Measurements from ENCODE around the gene ENG. TPM values are rescaled to one million over a fixed set of nuclear protein-coding genes. Genes with fewer than 3 reads are reported as not detected.
"Not testable (repeated sequence)": the region's sequence is repeated elsewhere in the genome, so short reads cannot be mapped to it uniquely, and the experiment has no call there.

The ENG gene
- total RNA-seq, 8 experiments from 2014 or later: 0.21 to 28.1 (median 2.4) TPM

DNA sequence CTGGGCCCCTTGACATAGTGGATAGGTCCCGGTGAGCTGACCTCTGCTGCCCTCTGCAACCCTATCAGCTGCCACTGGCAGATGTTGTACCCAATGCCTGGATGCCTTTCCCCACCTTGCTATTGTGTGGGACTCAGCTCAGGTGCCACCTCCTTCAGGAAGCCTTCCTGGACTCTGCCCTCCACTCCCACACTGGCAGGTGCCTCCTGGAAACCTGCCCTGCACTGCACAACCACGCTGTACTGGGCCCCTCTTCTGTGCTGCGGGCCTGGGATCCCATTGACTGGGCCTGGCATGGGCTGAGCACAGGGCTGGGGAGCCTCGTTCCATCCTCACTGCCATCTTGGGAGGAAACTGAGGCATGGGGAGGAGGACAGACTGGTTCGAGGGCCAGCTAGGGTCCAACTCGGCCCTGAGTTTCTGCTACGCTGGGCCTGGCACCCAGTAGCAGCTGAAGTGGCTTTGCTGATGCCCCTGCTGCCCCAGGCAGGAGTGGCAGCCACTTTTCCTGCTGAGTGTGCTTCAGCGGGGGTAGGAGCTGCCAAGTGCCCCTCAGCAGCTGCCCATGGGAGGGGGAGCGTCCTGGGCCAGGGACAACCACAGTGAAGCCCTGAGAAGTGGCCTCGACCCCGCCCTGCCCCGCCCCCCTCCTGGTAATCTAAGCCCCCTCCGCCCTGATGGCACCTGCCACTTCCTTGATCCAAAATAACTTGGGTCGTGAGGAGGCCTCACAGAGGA lies 21.7 kb upstream of the ENG start:
- 58 to 100% (median 100%) methylated on average over 1 to 2 of the region's 14 CpGs; no CpG with 5 or more reads in 7 of the 10 experiments for WGBS, 10 experiments
- in situ Hi-C loops (cut with MboI; ENCODE audit: low pct_unique_long_range_greater_than_20kb in 2 of 9, low sequenced_read_pairs in 9 of 9, unreplicated experiment in 9 of 9): no loop called here
- Histone ChIP-seq H3K4me3 (no peak overlapping the region), H3K4me1 (replicated peaks in 1 of 2) (peaks cover 33 to 58% of the 10 kb centered on the region in 2 donors), H3K27ac (peak overlapping the region in 1 of 2 donors; percentile 73)
- ATAC-seq (replicated peaks in 6 of 8): no peak

DNA sequence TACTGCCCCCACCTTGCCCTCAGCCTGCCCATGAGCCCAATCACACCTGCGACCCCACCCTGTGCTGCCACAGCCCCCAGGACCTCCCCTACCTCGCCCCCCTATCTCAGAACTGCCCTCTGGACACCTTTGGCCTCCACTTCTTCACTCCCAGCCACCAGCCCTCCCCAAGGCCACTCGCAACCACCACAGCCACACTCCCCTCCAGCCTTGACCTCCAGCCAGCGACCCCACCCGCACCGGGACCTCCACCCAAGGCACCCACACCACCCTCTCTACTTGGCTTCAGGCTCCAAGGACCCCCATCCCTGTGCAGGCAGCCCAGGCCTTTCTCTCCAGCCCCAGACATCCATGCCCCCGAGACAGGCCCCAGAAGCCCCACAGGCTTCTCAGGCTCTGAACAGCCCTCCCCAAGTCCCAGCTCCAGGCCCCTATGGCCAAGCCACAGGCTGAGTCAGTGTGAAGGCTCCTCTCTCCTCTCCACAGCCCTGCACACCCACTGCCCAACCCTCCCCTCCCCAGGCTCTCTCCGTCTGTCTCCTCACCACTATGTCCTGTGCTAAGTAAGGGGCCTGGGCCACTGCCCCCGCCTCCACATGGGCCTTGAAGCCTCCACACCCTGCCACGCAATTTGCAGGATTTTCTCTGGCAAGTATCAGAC lies 21.0 kb upstream of the ENG start:
- in situ Hi-C loops (cut with MboI; ENCODE audit: low pct_unique_long_range_greater_than_20kb in 2 of 9, low sequenced_read_pairs in 9 of 9, unreplicated experiment in 9 of 9): no loop called here
- 100% methylated on average over 2 of the region's 10 CpGs; no CpG with 5 or more reads in 9 of the 10 experiments for WGBS, 10 experiments
- Histone ChIP-seq H3K4me1 (replicated peaks in 1 of 2) (peaks cover 33 to 58% of the 10 kb centered on the region in 2 donors), H3K27ac (peak overlapping the region in 1 of 2 donors; percentile 73), H3K4me3 (no peak overlapping the region)
- ATAC-seq (replicated peaks in 6 of 8): peak in 7 of 8 experiments; percentile 19 to 55 (median 34)

DNA sequence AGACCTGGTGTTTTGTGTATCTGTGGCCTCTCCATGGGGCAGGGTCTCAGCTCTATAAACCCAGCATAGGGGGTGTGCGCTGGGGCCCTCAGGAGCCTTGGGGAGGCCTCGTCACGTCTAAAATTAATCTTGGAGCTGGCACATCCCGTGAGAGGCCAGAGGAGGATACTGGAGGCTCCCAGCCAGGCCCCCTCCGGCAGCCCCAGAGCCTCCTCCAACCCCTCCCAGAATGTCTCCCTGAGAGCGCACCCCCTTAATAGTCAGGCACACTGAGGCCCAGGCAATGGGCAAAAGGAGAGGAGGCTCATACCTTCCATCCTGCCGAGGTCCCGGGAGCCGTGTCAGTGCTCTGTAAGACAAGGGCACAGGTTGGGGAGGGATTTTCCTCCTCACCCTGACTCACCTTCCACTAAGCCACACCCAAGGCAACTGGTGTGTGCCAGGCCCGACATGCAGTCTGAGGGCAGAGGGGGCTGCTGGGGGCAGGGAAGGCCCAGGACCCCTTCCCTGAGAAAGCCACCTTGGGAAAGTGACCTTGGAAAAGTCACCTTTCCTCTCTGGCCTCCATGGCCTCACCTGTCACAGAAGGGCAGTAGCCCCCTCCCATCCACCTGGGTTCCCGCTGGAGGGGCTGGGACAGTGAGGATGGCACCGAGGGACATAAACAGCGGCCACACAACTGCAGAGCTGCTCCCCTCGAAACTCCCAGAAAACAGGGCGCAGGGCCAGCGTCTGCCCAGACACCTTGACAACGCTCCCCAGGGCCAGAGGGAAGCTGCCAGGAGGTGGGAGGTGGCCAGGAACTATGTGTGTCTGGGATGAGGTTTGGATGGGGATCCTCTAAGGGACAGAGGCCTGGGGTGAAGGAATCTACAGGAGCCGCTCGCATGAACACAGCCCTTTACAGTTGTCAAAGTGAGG lies 20.1 kb upstream of the ENG start:
- no peak overlapping the region for H3K4me3 ChIP-seq
- H3K27ac ChIP-seq: peak overlapping the region in 1 of 2 donors; percentile 37
- in situ Hi-C loops (cut with MboI; ENCODE audit: low pct_unique_long_range_greater_than_20kb in 2 of 9, low sequenced_read_pairs in 9 of 9, unreplicated experiment in 9 of 9): no loop called here
- 70 to 80% (median 76%) methylated on average over 2 to 3 of the region's 19 CpGs; no CpG with 5 or more reads in 7 of the 10 experiments for WGBS, 10 experiments
- no peak for ATAC-seq (replicated peaks in 6 of 8)
- peaks cover 33 to 58% of the 10 kb centered on the region in 2 donors for H3K4me1 ChIP-seq (replicated peaks in 1 of 2)

DNA sequence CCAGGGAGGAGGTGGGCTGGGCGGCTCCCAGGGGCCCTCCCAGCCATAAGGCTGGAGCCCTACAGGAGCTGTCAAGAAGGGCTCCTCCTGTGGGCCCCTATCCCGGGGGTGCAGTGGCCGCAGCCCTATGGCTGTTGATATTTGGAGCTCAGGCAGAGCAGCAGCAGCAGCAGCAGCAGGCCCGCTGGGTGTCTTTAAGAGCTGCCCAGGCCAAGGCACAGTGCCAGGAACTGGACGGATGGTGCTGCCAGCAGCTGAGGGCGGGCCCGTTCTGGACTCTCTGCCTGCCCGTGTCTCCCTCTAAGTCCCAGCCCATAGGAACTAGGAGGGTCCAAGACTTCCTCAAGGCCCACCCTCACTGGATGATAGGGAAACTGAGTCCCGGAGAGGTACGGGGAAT lies 19.4 kb upstream of the ENG start:
- Histone ChIP-seq H3K27ac (peak overlapping the region in 1 of 2 donors; percentile 37), H3K4me1 (replicated peaks in 1 of 2) (peaks cover 33 to 58% of the 10 kb centered on the region in 2 donors), H3K4me3 (no peak overlapping the region)
- WGBS, 10 experiments: 0 to 90% (median 62%) methylated on average over 1 to 2 of the region's 10 CpGs; no CpG with 5 or more reads in 6 of the 10 experiments
- ATAC-seq (replicated peaks in 6 of 8): peak in 1 of 8 experiments; percentile 8
- in situ Hi-C loops (cut with MboI; ENCODE audit: low pct_unique_long_range_greater_than_20kb in 2 of 9, low sequenced_read_pairs in 9 of 9, unreplicated experiment in 9 of 9): no loop called here

DNA sequence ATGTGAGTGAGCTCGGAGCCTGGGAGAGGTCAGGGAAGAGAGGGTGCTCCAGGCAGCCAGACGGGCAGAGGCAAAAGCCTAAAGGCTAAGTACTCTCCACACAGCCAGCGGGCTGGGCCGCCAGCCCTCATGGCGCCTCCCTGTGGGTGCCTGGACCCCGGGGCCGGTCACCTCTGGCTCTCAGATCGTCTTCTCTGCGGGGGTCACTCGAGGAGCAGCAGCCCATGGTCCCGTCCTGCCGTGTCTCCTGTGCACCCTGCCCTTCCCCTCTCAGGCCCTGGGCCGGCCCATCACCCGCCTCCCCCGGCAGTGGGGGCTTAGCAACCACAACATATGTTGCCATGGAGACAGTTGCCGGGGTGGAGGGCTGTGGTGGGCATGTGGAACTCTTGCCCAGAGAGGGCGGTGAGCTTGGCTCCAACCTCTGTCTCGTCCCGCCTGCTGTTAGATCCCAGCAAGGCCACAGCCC lies 18.8 kb upstream of the ENG start:
- ATAC-seq (replicated peaks in 6 of 8): peak in 5 of 8 experiments; percentile 42 to 63 (median 60)
- WGBS, 10 experiments: 10 to 40% (median 33%) methylated on average over 1 to 2 of the region's 19 CpGs; no CpG with 5 or more reads in 7 of the 10 experiments
- Histone ChIP-seq H3K27ac (peak overlapping the region in 1 of 2 donors; percentile 63), H3K4me1 (replicated peaks in 1 of 2) (peaks cover 32 to 57% of the 10 kb centered on the region in 2 donors), H3K4me3 (no peak overlapping the region)
- in situ Hi-C loops (cut with MboI; ENCODE audit: low pct_unique_long_range_greater_than_20kb in 2 of 9, low sequenced_read_pairs in 9 of 9, unreplicated experiment in 9 of 9): no loop called here

DNA sequence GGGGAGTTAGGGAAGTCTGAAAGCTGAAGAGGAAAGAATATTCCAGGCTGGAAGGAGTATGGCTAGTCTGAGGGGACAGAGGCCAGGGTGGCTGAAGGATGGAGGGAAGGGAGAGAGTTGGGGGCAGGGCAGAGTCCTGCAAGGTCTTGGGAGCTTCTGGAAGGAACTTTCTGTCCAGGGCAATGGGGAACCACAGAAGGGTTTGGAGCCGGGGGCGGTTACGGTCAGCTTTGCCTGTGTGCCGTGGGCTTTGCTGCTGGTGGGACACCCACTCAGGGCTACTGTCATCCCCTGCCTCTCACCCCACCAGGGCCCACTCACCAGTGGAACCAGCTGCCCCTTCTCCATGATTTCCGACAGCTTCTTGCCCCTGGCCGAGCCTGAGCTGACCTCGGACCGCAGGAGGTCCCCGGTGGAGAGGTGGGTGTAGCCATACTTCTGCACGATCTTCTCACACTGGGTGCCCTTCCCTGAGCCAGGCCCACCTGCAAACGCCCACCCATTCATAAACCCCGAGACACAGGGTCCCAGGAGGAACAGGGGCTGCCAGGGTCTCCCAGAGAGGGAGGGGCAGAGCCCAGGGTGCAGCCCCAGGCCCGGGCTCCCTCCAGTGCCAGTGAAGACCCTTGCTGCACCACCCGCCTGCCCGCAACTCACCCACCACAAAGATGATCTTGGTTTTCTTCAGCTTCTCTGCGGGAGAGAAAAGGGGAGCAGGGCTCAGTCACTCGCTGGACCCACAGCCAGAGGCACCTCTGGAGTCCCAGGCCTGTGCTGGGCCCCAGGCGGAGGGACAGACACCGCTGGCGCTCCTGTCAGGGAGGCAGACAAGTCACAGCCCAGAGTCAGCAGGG lies 18.1 kb upstream of the ENG start:
- no peak for ATAC-seq (replicated peaks in 6 of 8)
- H3K4me3 ChIP-seq: no peak overlapping the region
- 60 to 100% (median 78%) methylated on average over 1 to 5 of the region's 20 CpGs; no CpG with 5 or more reads in 6 of the 10 experiments for WGBS, 10 experiments
- in situ Hi-C loops (cut with MboI; ENCODE audit: low pct_unique_long_range_greater_than_20kb in 2 of 9, low sequenced_read_pairs in 9 of 9, unreplicated experiment in 9 of 9): no loop called here
- H3K4me1 ChIP-seq (replicated peaks in 1 of 2): peaks cover 26 to 50% of the 10 kb centered on the region in 2 donors
- peak overlapping the region in 1 of 2 donors; percentile 63 for H3K27ac ChIP-seq

DNA sequence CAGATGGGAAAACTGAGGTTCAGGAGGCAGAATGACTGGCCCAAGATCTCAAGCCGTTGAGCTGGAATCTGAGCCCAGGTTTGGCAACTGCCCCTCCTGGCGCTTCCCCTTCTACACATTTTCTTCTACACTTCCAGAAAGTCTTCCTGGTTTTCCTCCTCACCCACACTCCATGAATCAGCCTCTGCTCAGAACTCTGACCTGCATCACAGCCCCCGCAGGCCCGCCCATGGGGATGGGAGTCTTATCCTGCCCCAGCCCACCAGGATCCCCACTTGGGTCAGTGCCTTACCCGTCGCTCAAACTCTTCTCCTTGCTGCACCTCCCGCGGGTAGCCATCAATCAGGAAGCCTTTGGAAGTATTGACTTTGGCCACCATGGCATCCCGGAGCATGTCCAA lies 17.1 kb upstream of the ENG start:
- no peak for ATAC-seq (replicated peaks in 6 of 8)
- Histone ChIP-seq H3K4me1 (replicated peaks in 1 of 2) (peaks cover 21 to 41% of the 10 kb centered on the region in 2 donors), H3K4me3 (no peak overlapping the region), H3K27ac (no peak overlapping the region)
- WGBS, 10 experiments: 60 to 100% (median 79%) methylated on average over 1 to 4 of the region's 9 CpGs; no CpG with 5 or more reads in 2 of the 10 experiments
- in situ Hi-C loops (cut with MboI; ENCODE audit: low pct_unique_long_range_greater_than_20kb in 2 of 9, low sequenced_read_pairs in 9 of 9, unreplicated experiment in 9 of 9): no loop called here

DNA sequence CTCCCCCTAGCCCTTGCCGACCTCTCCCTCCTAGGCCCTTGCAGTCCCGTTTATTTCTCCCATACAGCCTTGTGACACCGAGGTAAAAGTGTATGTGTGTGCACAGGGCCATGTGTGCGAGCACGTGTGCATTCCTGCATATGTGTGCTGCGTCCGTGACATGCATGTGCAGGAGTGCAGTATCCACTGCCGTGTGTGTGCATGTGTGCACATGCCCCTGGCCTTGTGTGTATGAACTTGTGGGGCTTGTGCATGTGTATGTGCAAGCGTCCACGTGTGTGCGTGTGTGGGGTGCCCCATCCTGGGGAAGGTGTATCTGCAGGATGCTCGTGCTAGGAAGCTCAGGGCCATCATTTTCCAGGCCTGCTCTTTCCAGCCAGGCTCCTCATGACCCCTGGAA lies 16.4 kb upstream of the ENG start:
- H3K4me3 ChIP-seq: no peak overlapping the region
- in situ Hi-C loops (cut with MboI; ENCODE audit: low pct_unique_long_range_greater_than_20kb in 2 of 9, low sequenced_read_pairs in 9 of 9, unreplicated experiment in 9 of 9): no loop called here
- peaks cover 21 to 34% of the 10 kb centered on the region in 2 donors for H3K4me1 ChIP-seq (replicated peaks in 1 of 2)
- 62 to 100% (median 80%) methylated on average over 1 to 8 of the region's 12 CpGs; no CpG with 5 or more reads in 5 of the 10 experiments for WGBS, 10 experiments
- ATAC-seq (replicated peaks in 6 of 8): no peak
- no peak overlapping the region for H3K27ac ChIP-seq

DNA sequence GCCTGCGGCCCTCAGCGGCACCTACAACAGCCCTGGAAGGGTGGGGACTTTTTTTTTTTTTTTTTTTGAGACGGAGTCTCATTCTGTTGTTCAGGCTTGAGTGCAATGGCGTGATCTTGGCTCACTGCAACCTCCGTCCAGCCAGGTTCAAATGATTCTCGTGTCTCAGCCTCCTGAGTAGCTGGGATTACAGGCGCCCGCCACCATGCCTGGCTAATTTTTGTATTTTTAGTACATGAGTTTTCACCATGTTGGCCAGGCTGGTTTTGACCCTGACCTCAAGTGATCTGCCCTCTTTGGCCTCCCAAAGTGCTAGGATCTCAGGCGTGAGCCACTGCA lies 15.7 kb upstream of the ENG start:
- H3K27ac ChIP-seq; in situ Hi-C loops (cut with MboI; ENCODE audit: low pct_unique_long_range_greater_than_20kb in 2 of 9, low sequenced_read_pairs in 9 of 9, unreplicated experiment in 9 of 9); H3K4me3 ChIP-seq; ATAC-seq (replicated peaks in 6 of 8): not testable (repeated sequence)
- H3K4me1 ChIP-seq (replicated peaks in 1 of 2): peaks cover 13 to 32% of the 10 kb centered on the region in 2 donors
- 0 to 100% (median 85%) methylated on average over 1 to 6 of the region's 9 CpGs; no CpG with 5 or more reads in 4 of the 10 experiments for WGBS, 10 experiments

DNA sequence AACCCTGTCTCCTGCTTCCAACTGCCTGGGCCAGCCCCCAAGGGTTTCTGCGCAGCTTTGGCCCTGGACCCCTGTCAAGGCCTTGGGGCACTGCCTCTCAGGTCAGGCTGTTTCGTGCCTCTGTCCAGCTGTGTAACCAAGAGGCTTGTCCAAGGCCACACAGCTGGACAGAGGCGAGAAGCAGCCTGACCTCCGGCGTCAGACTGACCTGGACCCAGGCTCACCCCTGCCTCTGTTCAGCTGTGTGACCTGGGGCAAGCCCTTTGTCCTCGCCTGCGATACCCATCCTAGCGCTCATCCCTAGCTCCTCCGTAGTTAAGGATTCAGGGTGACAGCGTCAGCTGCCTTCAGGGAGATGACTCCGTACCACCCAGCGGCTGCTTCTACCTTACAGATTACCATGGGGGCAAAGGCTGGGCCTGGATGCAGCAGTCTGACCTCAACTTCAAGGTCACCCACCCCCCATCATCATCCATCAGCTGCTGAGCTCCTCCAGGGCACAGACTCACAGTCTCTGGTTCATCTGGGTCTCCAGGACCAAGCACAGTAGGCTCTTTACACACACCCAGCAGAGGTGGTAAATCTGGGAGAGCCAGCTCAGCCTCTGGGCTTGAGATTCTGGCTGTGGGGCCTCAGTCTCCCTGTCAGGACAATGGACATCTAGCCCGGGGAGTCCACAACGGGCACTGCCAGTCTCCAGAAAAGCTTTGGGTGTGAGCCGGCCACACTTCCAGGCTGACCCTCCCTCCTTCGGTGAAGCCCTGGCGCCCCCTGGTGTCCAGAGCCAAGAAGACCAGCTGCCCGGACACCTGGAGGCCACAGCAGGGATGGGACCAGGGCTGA lies 15.1 kb upstream of the ENG start:
- no peak overlapping the region for H3K27ac ChIP-seq
- peak; percentile 38 to 97 (median 59) for ATAC-seq (replicated peaks in 6 of 8)
- H3K4me1 ChIP-seq (replicated peaks in 1 of 2): peaks cover 13 to 33% of the 10 kb centered on the region in 2 donors
- in situ Hi-C loops (cut with MboI; ENCODE audit: low pct_unique_long_range_greater_than_20kb in 2 of 9, low sequenced_read_pairs in 9 of 9, unreplicated experiment in 9 of 9): no loop called here
- WGBS, 10 experiments: 0 to 61% (median 29%) methylated on average over 2 to 13 of the region's 18 CpGs; no CpG with 5 or more reads in 6 of the 10 experiments
- no peak overlapping the region for H3K4me3 ChIP-seq

DNA sequence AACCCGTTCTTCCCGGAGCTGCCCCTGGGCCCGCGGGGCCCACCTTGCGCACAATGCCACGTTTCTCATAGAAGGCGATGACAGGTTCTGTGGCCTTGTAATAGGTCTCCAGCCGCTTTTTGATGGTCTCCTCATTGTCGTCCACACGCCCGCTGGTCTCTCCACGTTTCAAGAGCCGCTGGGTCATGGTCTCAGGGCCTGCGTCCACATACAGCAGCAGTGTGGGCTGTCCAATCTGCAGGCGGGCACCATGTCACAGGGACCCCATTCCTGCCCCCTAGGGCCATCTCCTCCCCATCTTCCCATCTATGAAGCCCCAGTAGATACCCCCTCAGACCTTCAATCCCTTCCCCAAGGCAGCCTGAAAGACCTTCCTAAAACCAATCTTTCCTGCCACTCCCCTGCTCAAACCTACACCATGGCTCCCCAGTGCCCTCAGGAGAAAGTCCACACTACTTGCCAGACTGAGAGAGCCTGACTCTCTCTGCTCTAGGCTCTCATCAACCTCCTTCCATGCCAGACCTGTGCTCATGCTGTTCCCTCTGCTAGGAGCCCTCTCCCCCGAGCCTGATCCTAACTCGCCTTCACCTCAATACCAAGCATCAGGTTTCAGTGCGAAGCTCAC lies 13.9 kb upstream of the ENG start:
- in situ Hi-C loops (cut with MboI; ENCODE audit: low pct_unique_long_range_greater_than_20kb in 2 of 9, low sequenced_read_pairs in 9 of 9, unreplicated experiment in 9 of 9): no loop called here
- Histone ChIP-seq H3K4me3 (no peak overlapping the region), H3K27ac (no peak overlapping the region), H3K4me1 (replicated peaks in 1 of 2) (peaks cover 8 to 24% of the 10 kb centered on the region in 2 donors)
- 80 to 100% (median 92%) methylated on average over 1 of the region's 18 CpGs; no CpG with 5 or more reads in 6 of the 10 experiments for WGBS, 10 experiments
- no peak for ATAC-seq (replicated peaks in 6 of 8)
